ENCODE measurements around the gene ELP1. TPM values are rescaled to one million over a fixed set of nuclear protein-coding genes. Genes with fewer than 3 reads are reported as not detected.
"Not testable (repeated sequence)": the region's sequence is repeated elsewhere in the genome, so short reads cannot be mapped to it uniquely, and the experiment has no call there.

ELP1 gene
- total RNA-seq, 1 experiment from 2014 or later: 44.1 TPM

DNA sequence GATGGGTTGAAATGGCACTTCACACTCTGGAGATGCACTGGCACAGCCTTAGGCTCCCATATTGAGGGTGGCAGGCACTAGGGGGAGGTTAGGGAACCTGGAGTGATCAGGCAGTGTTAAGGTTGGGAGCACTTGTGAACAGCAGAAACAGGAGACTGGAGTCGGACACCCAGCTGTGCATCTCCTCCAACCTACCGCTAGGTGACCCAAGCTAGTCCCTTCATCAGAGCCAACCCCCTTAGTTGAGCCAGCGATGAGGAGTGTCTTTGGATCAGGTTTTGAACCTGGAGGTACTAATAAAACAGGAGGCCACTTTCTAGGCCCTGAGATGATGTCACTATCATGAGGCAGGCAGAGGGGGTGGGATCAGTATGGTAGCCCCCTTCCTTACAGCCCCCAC lies 79.8 kb downstream of the ELP1 start:
- peak; percentile 25 for DNase-seq (ENCODE audit: low read depth)

DNA sequence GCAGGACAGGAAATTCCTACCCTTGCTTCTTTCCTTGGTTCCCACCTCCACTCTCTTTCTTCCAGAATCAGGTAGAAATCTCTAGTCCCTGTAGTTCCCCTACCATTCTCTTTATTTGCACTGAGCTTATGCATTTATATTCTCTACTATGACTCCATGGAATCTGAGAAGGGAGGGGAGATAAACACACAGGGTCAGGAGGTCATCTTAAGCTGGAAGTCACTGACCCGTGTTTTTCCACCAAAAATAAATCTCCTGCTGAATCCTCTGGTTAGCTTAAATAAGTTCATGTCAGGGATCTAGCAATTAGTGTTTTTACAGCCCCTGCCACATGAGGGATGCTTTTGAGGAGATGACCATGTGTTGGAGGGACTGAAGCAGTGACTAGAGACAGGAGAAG lies 81.8 kb downstream of the ELP1 start:
- DNase-seq (ENCODE audit: low read depth): no peak

DNA sequence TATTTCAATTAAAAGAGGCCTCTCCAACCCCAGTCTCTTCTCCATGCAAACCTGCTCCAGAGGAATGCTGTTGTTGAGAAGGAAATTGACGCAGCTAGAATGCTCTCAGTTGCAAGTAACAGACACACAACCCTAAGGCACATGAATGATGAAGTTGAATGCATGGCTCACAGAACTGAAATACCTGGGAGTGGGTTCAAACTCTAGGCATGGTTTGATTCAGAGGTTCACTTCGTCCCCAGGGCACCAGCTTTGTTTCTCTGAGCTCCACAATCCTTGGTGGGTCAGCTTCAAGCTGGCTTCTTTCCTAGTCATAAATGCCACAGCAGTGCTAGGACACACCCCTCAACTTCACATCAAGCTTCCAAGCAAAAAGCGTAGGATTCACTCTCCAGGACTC lies 82.8 kb downstream of the ELP1 start:
- no peak for DNase-seq (ENCODE audit: low read depth)

DNA sequence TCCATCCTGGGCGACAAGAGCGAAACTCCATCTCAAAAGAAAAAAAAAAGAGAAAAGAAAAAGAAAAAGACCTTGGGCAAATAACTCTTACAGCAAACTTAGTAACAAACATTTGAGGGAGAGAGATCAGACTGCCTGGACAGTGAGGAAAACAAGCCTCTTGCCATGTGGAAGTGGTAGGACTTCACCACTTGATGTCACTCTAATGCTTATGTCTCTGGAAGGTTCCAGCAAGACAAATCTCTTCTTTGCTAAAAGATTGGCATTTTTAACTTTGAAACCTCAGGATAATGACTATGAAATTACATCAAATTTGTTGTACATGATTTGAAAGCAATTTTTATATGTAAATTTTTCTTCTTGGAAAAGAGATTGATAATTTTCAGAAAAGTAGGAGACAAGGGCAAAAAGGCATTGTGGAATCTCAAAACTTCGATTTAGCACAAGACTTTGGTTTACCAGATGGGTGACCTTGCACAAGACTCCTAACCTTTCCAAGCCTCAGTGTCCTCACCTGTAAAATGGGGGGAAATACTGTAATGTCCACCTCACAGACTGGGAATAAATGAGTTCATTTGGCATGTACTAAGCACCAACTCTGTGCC lies 83.5 kb downstream of the ELP1 start:
- DNase-seq (ENCODE audit: low read depth): no peak

DNA sequence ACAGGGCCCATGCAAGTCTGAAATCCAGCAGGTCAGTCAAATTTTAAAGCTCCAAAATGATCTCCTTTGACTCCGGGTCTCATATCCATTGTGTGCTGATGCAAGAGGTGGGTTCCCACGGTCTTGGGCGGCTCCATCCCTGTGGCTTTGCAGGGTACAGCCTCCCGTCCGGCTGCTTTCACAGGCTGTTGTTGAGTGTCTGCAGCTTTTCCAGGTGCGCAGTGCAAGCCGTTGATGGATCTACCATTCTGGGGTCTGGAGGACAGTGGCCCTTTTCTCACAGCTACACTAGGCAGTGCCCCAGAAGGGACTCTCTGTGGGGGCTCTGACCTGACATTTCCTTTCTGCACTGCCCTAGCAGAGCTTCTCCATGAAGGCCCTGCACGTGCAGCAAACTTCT lies 85.6 kb downstream of the ELP1 start:
- DNase-seq (ENCODE audit: low read depth): not testable (repeated sequence)

DNA sequence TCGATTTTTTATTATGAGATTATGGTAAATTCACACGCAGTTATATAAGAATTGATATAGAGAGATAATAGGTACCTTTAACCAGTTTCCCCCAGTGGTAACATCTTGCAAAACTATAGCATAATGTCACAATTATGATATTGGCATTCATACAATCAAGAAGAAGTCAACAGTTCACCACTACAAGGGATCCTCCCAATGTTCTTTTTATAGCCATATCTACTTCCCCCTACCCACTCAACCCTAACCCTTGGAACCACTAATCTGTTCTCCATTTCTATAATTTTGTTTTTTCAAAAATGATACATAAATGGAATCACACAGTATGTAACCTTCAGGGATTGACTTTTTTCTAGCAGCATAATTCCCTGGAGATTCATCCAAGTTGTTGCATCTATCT lies 88.0 kb downstream of the ELP1 start:
- no peak for DNase-seq (ENCODE audit: low read depth)

DNA sequence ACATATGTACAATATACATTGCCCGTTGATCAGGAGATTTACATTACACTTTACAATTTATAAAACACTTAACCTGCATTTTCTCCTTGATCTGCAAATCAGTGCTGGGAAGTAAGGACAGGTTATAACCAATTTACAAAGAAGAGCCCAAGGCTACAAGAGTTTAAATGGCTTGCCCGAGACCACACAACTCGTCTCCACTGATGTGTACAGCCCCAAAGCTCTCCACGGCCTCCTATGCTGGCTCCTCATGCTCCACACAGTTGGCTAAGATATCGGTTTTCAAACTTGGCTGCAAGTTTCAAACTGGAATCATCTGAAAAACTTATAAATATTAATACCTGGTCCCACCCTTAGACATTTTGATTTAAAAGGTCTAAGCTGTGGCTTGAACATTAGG lies 88.4 kb downstream of the ELP1 start:
- DNase-seq (ENCODE audit: low read depth): no peak

DNA sequence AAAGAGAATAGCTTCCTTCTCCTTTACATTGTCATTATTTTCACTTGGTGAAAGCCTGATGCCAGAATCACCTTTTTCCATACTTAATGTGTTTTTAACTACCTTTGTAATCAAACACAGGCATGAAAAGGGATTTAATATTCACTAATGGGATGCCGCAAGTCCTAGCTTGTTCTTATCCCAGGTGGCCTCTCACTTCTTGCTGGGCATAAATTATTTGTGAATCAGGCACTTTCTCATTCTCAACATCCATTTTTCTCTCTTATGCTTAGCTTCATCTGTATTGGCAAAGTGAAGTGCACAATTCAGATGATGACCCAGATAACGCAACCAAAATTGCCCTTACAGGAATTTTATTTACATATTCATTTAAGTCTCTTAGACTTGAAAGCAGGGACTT lies 89.1 kb downstream of the ELP1 start:
- no peak for DNase-seq (ENCODE audit: low read depth)

DNA sequence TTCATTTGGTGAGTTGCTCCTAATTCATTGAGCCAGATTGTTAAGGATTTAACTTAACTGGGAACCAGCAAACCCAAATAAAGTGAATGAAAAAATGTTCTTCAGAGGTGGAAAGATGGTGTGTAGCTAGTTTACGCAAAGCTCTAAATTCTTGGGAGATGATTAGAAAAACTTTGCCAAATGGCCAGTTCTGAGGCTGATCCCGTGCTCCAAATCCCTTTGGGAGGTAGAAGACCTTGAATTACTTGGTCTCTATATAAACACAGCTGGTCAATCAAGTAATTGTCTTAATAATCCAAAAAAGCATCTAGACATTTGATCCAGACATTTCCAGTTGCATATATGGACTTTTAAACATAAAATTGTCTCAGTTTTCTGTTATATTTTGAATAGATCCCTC lies 89.5 kb downstream of the ELP1 start:
- no peak for DNase-seq (ENCODE audit: low read depth)

DNA sequence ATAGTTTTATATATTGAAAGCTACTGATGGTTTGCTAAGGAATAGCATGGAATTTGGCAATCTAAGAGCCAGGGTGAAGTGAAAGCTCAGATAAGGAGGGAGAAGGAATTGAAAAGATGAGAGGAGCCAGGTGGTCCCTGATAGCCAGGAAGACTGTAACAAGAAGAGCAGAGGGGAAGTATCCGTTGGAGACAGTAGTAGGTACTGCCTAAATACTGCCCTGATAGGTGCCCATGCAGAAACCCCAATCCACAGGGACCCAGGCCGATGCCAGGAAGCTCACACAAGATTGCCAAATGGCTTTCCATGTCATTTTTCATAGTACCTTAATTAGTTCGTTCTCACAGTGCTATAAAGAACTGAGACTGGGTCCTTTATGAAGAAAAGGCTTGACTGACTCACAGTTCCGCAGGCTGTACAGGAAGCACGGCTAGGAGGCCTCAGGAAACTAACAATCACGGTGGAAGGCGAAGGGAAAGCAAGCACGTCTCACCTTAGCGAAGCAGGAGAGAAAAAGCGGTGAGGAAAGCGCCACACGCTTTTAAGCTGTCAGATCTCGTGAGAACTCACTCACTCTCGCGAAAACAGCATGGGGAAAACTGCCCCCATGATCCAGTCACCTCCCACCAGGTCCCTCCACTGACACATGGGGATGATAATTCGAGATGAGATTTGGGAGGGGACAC lies 91.2 kb downstream of the ELP1 start:
- no peak for DNase-seq (ENCODE audit: low read depth)

DNA sequence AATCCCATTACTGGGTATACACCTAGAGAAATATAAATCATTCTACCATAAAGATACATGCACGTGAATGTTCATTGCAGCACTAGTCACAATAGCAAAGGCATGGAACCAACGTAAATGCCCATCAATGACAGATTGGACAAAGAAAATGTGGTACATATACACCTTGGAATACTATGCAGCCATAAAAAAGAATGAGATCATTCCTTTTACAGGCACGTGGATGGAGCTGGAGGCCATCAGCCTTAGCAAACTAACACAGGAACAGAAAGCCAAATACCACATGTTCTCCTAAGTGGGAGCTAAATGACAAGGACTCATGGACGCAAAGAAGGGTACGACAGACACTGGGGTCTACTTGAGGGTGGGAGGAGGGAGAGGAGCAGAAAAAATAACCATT lies 94.4 kb downstream of the ELP1 start:
- DNase-seq (ENCODE audit: low read depth): not testable (repeated sequence)

DNA sequence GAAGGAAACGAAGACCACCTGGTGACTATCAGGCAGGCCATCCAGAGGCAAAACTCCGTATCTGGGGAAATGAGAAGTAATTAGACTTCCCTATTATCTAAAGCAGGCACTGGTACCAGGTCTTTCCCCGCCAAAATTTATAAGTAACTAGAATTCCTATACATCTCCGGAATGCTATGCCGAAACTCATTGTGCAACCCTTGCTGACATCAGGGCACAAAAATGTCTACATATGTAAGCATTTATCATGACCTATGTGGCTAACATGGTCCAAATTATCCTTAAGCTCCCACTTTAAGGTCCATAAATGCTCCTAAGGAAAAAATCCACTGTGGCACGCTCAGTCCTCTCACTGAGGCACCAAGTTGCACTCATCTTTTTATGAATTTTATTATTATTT lies 95.9 kb downstream of the ELP1 start:
- peak; percentile 25 for DNase-seq (ENCODE audit: low read depth)

DNA sequence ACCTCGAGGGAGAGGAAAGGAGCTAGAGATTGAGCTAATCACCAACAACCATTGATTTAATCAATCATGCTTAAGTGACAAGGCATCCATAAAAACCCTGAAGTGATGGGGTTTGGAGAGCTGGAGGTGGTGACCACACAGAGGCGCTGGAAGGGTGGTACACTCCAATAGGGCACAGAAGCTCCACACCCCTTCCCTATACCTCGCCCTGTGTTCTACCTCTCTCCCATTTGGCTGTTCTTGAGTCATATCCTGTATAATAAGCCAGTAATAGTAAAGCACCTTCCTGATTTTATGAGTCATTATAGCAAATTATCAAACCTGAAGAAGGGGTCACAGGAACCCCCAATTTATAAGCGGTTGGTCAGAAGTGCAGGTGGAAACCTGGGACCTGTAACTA lies 96.4 kb downstream of the ELP1 start:
- peak; percentile 44 for DNase-seq (ENCODE audit: low read depth)

DNA sequence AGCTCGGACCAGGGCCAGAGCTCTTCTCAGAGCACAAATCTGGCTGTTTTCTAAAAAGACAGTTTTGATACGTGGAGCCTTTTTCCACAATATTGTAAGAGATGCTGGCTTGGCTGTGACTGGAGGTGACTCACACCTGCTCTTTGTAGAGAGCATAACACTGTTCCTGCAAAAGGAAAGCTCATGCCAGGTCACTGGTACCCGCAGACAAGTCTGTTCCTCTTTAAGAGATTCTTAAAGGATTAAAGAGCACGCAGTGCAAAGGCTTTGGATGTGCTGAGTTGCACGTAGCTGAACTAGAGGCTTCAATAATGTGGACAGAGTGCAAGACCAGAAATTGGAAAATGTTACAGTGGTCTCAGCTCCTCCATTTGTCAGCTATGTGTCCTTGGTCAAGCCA lies 97.1 kb downstream of the ELP1 start:
- no peak for DNase-seq (ENCODE audit: low read depth)

DNA sequence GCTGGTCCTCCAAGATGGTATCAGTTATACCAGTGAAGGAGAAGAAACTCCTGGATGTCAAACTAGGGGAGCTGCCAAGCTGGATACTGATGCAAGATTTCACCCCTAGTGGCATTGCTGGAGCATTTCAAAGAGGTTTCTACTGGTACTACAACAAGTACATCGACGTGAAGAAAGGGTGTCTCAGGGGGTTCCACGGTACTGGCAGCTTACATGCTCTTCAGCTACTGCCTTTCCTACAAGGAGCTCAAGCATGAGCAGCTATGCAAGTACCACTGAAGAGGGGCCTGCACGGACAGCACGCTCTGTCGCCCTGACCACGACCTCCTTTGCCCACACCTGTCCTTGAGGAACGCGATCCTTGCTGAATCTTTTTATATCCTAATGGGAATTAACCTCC lies 97.6 kb downstream of the ELP1 start:
- DNase-seq (ENCODE audit: low read depth): no peak

DNA sequence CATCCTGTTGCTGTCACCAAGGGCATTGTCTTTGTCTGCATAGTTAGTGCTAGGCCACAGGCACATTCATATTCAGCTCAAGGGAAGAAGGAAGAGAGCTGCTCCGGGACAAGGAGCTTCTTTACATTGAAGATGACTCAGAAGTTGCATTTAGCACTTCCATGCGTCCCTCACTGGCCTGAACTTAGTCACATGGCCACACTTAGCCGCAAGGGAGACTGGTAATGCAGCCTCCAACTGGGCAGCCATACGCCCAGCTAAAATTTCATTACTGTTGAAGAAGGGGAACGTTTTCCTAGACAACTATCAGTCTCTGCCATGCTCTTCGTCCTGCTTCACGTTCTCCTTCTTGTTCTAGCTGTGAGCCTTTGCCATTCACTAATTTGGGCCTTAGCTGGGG lies 98.1 kb downstream of the ELP1 start:
- DNase-seq (ENCODE audit: low read depth): peak; percentile 64

DNA sequence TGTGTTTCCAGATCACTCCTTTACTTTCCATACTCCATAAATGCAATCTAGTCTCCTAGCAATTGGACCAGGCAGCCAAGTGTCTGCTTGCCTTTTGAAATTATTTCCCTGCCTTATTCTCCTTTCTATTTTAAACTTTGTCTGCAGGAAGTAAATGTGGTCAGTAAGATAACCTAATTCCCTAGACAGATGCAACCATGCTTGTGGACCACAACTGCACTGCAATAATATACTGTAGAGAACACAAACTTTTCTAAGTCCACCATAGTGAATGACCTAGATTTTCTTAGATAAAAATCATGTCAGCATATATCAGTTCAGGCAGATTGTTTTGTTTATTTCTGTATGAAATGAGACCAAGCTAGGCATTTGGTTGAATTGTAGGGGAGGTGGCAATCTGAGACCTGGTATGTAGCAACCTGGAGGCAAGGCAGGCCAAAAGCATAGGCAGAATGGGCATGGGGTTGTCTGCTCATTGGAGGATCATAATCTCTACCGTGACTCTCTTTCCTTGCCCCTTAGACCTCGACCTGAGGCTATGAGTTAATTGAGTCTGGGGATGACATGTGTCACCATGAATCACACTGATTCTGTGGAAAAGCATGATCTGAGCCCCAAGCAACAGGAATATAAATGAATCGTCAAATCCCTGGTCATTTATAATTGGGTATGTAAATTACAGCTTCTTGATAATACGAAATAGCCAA lies 98.8 kb downstream of the ELP1 start:
- peak; percentile 51 for DNase-seq (ENCODE audit: low read depth)

DNA sequence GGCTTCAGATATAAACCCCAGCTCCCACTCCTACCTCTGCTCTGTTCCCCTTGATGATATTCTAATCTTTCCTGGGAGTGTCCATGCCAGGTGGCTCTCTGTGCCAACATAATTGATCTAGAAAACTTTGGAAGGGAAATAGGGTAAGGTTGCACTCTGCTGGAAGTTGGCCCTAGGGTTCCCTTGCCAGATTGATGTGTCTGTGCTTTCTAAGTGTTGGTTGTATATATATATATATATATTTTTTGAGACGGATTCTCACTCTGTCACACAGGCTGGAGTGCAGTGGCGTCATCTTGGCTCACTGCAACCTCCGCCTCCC lies 101.8 kb downstream of the ELP1 start:
- no peak for DNase-seq (ENCODE audit: low read depth)

DNA sequence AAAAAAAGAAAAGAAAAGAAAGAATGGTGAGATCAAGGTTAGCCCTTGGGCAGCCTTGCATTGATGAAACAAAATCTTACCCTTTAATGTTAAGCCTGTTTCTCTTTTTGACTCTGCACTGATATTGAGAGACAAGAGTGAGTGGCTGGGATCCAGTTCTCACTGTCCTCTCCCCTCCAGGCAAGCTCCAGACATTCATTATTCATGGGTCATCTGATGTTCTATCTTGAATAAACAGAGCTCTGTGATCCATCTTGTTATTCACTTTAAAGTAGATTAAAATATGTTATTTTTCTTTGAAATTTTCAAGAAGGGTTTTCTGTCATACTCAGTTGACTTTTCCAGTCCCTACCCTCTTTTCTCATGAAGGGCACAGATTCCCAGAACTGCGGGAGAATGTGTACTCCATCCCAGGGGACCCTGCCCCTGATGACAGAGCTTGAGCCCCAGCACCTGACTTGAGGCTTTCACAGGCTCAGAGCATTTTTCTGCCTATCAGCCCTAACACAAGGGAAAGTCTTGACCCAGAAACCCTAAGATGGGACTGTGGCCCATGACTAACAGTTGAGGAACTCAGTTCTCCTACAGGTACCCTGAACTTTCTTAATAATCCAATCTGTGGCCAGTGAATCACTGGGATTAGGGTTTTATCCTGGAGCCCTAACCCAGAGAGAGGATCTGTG lies 102.3 kb downstream of the ELP1 start:
- no peak for DNase-seq (ENCODE audit: low read depth)

DNA sequence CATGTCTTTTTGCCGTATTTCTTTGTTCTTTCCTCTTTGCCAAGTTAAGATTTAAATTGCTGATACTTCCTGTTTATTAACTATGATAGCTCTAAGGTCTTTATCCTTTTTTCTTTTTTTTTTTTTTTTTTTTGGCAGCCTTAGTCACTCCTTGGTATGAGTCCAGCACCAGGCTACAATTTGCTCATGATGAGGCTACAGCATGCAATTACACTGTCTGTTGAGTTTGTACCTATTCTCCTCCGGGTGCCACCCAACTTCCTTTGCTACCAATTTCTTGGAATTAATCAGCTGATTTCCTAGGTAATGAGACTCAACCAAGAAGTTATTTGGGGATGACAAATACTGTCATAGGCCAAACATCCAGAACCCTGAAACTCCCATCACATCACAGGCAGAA lies 103.7 kb downstream of the ELP1 start:
- DNase-seq (ENCODE audit: low read depth): no peak

DNA sequence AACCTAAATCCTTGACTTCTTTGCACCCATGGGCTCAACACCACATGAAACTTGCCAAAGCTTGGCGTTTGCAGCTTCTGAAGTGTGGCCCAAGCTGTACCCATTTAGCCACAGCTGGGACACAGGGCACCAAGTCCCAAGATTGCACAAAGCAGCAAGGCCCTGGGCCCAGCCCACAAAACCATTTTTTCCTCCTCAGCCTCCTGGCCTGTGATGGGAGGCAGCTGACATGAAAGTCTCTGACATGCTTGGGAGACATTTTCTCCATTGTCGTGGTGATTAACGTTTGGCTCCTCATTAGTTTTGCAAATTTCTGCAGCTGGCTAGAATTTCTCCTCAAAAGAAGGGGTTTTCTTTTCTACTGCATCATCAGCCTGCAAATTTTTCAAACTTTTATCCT lies 110.1 kb downstream of the ELP1 start:
- no peak for DNase-seq (ENCODE audit: low read depth)
